Tibial nerve (tissue), 4 donors: Measurements from ENCODE around the gene CCDC171. TPM values are rescaled to one million over a fixed set of nuclear protein-coding genes. Genes with fewer than 3 reads are reported as not detected.

Experiments used
- DNase-seq, 2 donors: peaks; one replicate each; pipeline ENCODE4 v3.0.0-alpha.2; 2019; ENCODE audit warnings: low spot score in 2 of 2
- H3K27ac ChIP-seq, 4 donors: fragments of 200-600 bp; sonication (generic) in 3 of 4; one replicate each; pipeline ENCODE4 v1.5.1; 2017 to 2019; ENCODE audit warnings: mild to moderate bottlenecking in 1 of 4
- H3K27me3 ChIP-seq, 2 donors: fragments of 200-600 bp; sonication (generic) in 1 of 2; one replicate each; pipeline versions ENCODE4 v1.5.1 to v1.6.0; 2017 to 2019
- H3K36me3 ChIP-seq, 3 donors: fragments of 200-600 bp; sonication (generic); one replicate each; pipeline ENCODE4 v1.5.1; 2018 to 2019
- H3K4me1 ChIP-seq, 4 donors: fragments of 200-600 bp; sonication (generic) in 3 of 4; one replicate each; pipeline ENCODE4 v1.5.1; 2017 to 2019
- H3K4me3 ChIP-seq, 4 donors: fragments of 200-600 bp; sonication (generic) in 3 of 4; one replicate each; pipeline ENCODE4 v1.5.1; 2017 to 2019; ENCODE audit warnings: mild to moderate bottlenecking in 1 of 4, moderate library complexity in 1 of 4
- H3K9me3 ChIP-seq, 4 donors: fragments of 200-600 bp; sonication (generic) in 3 of 4; one replicate each; pipeline ENCODE4 v1.5.1; 2017 to 2019
- CTCF ChIP-seq, 5 experiments: fragments of 200-600 bp in 3 of 5; fragments of 450-650 bp in 2 of 5; sonication (generic) in 3 of 5; IDR thresholded peaks; one replicate each; pipeline ENCODE4 v1.5.1; 2016 to 2019; ENCODE audit warnings: antibody characterized with exemption in 5 of 5, mild to moderate bottlenecking in 3 of 5, moderate library complexity in 2 of 5
- EP300 ChIP-seq, 2 donors: sonication (generic); formaldehyde crosslinking; IDR thresholded peaks; one replicate each; pipeline ENCODE4 v1.6.1; 2017; ENCODE audit warnings: antibody characterized with exemption in 2 of 2, mild to moderate bottlenecking in 1 of 2
- POLR2A ChIP-seq, 2 donors: fragments of 450-650 bp; IDR thresholded peaks; one replicate each; pipeline ENCODE4 v1.6.1; 2017; ENCODE audit warnings: antibody characterized with exemption in 2 of 2, mild to moderate bottlenecking in 2 of 2, moderate library complexity in 2 of 2
- WGBS, 2 donors: methylation state at CpG; one replicate each; pipeline ENCODE4 v1.1.5; 2018; 5-methylcytosine and 5-hydroxymethylcytosine counted together
- small RNA-seq: library from RNA; depleted of rRNA; stranded (forward); fragments of <200 nt; gene quantifications from one replicate; pipeline ENCODE3, GENCODE V24; 2016
- total RNA-seq, 4 donors: library from RNA; depleted of rRNA; stranded (reverse); fragments of >200 nt; gene quantifications; one replicate each; pipeline ENCODE4 v1.1.0, GENCODE V29; 2016

The CCDC171 gene
- total RNA-seq, 4 donors from 2014 or later: 4.7 to 18.8 (median 7.9) TPM

GRCh38 chr9:16012621-16013020 is 459.8 kb downstream of the CCDC171 start:
- H3K27me3 ChIP-seq: no peaks in the 10 kb centered on the region
- H3K27ac ChIP-seq: no peak overlapping the region
- H3K9me3 ChIP-seq: peaks cover 0 to 16% (median under 1%) of the 10 kb centered on the region in 4 donors
- H3K4me3 ChIP-seq: no peak overlapping the region
- 79% methylated on average over 2 of the region's 2 CpGs for WGBS, 2 donors
- TF ChIP-seq EP300 (IDR thresholded peaks at IDR 0.05): no peak
- TF ChIP-seq CTCF (IDR thresholded peaks at IDR 0.05): no peak
- TF ChIP-seq POLR2A (IDR thresholded peaks at IDR 0.05): no peak
- no peaks in the 10 kb centered on the region for H3K36me3 ChIP-seq
- no peak for DNase-seq
- no peaks in the 10 kb centered on the region for H3K4me1 ChIP-seq

GRCh38 chr9:16013366-16013765 is 460.5 kb downstream of the CCDC171 start:
- Histone ChIP-seq H3K4me3 (no peak overlapping the region), H3K27ac (no peak overlapping the region), H3K9me3 (peaks cover 0 to 24% (median 3%) of the 10 kb centered on the region in 4 donors), H3K4me1 (no peaks in the 10 kb centered on the region), H3K36me3 (no peaks in the 10 kb centered on the region), H3K27me3 (no peaks in the 10 kb centered on the region)
- 88 to 89% methylated on average over 5 of the region's 5 CpGs for WGBS, 2 donors
- TF ChIP-seq CTCF (IDR thresholded peaks at IDR 0.05) (no peak), EP300 (IDR thresholded peaks at IDR 0.05) (no peak), POLR2A (IDR thresholded peaks at IDR 0.05) (no peak)
- no peak for DNase-seq

GRCh38 chr9:16013826-16014225 is 461.0 kb downstream of the CCDC171 start:
- 63 to 76% methylated on average over 1 of the region's 1 CpG for WGBS, 2 donors
- no peaks in the 10 kb centered on the region for H3K4me1 ChIP-seq
- TF ChIP-seq EP300 (IDR thresholded peaks at IDR 0.05) (no peak), POLR2A (IDR thresholded peaks at IDR 0.05) (no peak), CTCF (IDR thresholded peaks at IDR 0.05) (no peak)
- H3K4me3 ChIP-seq: no peak overlapping the region
- H3K9me3 ChIP-seq: peaks cover 0 to 25% (median 3%) of the 10 kb centered on the region in 4 donors
- DNase-seq: no peak
- H3K36me3 ChIP-seq: no peaks in the 10 kb centered on the region
- no peaks in the 10 kb centered on the region for H3K27me3 ChIP-seq
- no peak overlapping the region for H3K27ac ChIP-seq

GRCh38 chr9:16022228-16022627 is 469.4 kb downstream of the CCDC171 start:
- no peaks in the 10 kb centered on the region for H3K4me1 ChIP-seq
- 66 to 80% methylated on average over 3 of the region's 3 CpGs for WGBS, 2 donors
- TF ChIP-seq POLR2A (IDR thresholded peaks at IDR 0.05) (no peak), CTCF (IDR thresholded peaks at IDR 0.05) (no peak), EP300 (IDR thresholded peaks at IDR 0.05) (no peak)

GRCh38 chr9:16023446-16023845 is 470.6 kb downstream of the CCDC171 start:
- no peak for TF ChIP-seq CTCF (IDR thresholded peaks at IDR 0.05)
- TF ChIP-seq POLR2A (IDR thresholded peaks at IDR 0.05): no peak
- TF ChIP-seq EP300 (IDR thresholded peaks at IDR 0.05): no peak
- no peak for DNase-seq
- no peak overlapping the region for H3K4me3 ChIP-seq
- 93 to 95% methylated on average over 1 of the region's 1 CpG for WGBS, 2 donors
- peaks cover 0 to 6% (median 0%) of the 10 kb centered on the region in 4 donors for H3K9me3 ChIP-seq
- H3K36me3 ChIP-seq: no peaks in the 10 kb centered on the region
- H3K27me3 ChIP-seq: no peaks in the 10 kb centered on the region
- no peak overlapping the region for H3K27ac ChIP-seq
- no peaks in the 10 kb centered on the region for H3K4me1 ChIP-seq

More at GRCh38 chr9:16022228-16022627, 469.4 kb downstream of the CCDC171 start:
- Histone ChIP-seq H3K27ac (no peak overlapping the region), H3K9me3 (peaks cover 0 to 18% (median 3%) of the 10 kb centered on the region in 4 donors), H3K27me3 (no peaks in the 10 kb centered on the region), H3K36me3 (no peaks in the 10 kb centered on the region), H3K4me3 (no peak overlapping the region)
- no peak for DNase-seq

Small RNA genes lying within 50 kb of the gene (small RNA-seq; reads per million reads assigned to genes)
- not detected for gene AL513423.1
- not detected for gene HMGN2P16
- not detected for gene RN7SL98P
- not detected for gene RNU6-14P
- gene RNU6-246P: not detected

Other genes with a start within 250 kb of the CCDC171 start
- 1 to 10 TPM; 5.4 to 8.8 (median 7.5) TPM for gene TTC39B, start 245.8 kb upstream of the CCDC171 start, total RNA-seq
- gene SNAPC3, start 130.2 kb upstream of the CCDC171 start, total RNA-seq: 10 to 100 TPM; 28.8 to 42.3 (median 29.7) TPM
- gene PSIP1, start 42.1 kb upstream of the CCDC171 start, total RNA-seq: 100 to 1,000 TPM in 2 of 4 donors, 10 to 100 TPM in 2; 57.6 to 121 (median 97.9) TPM